ENCODE measurements around the gene ZNF521.

The ZNF521 gene

DNA sequence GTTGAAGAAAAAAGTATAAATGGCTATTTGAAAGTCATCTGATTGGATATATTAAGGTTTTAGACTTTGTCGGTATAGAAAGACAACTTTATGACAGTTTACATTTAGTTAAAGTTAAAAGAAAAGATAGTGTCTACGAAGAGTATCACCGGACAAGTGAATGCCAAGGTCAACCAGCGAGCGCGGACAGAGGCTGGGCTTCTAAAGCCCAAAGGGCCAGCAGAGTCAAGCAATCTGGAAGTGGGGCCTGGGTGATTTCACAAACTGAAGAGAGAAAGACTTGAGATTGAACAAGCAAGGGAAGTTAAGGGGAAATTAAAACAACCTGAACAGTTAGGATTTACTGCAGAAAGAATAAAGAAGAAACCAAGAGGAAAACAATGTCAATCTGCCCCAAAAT is 16.3 kb downstream of the ZNF521 start:
- H3K9me3 ChIP-seq (ENCODE audit: control extremely low read depth in 1 of 5, control insufficient read depth in 4 of 5, insufficient read depth in 2 of 5, low read depth in 1 of 5, low read length in 4 of 5): no peaks in the 10 kb centered on the region
- CTCF ChIA-PET: no interaction called here
- POLR2A ChIA-PET: no interaction called here
- no peak overlapping the region for H3K4me3 ChIP-seq (ENCODE audit: control insufficient read depth in 1 of 7, extremely low read depth in 1 of 7, insufficient read depth in 4 of 7, low read depth in 2 of 7, low read length in 6 of 7)
- WGBS (ENCODE audit: insufficient coverage): 98% methylated on average over 5 of the region's 6 CpGs
- no peak for DNase-seq
- peak overlapping the region in 1 of 2 experiments; percentile 6 for H3K27ac ChIP-seq (ENCODE audit: insufficient read depth in 1 of 2, low read depth in 1 of 2, low read length in 2 of 2, poor library complexity in 1 of 2, severe bottlenecking in 2 of 2)
- H3K27me3 ChIP-seq (replicated peaks in 2 of 5; ENCODE audit: control insufficient read depth in 4 of 5, insufficient read depth in 5 of 5, low read length in 4 of 5): no peaks in the 10 kb centered on the region
- peaks cover 0 to 7% (median 3%) of the 10 kb centered on the region in 4 experiments for H3K36me3 ChIP-seq (ENCODE audit: control insufficient read depth in 4 of 4, insufficient read depth in 4 of 4, low read length in 3 of 4)
- H3K4me1 ChIP-seq (ENCODE audit: control extremely low read depth in 1 of 4, control insufficient read depth in 4 of 4, insufficient read depth in 4 of 4, low read length in 3 of 4): peaks cover 0 to 19% (median 9%) of the 10 kb centered on the region in 4 experiments

DNA sequence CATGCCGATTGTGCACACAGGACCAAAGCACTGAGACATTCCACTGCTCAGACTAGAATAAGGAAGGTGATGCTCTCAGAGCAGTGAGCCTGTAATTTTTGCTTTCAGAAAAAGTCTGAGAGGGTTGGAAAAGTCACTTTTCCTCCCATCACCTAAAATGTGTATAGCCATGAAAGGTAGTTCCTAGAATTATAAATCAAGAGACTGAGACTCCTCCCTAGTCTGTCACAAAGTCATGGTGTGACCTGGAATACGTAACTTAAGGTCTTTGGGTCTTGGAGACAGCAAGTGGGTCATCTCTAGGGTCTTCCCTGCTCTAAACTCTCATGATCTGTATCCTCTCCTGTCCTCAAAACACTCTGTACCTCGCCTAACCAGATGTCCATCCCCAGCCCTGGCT is 16.9 kb downstream of the ZNF521 start:
- H3K27me3 ChIP-seq (replicated peaks in 2 of 5; ENCODE audit: control insufficient read depth in 4 of 5, insufficient read depth in 5 of 5, low read length in 4 of 5): no peaks in the 10 kb centered on the region
- no peaks in the 10 kb centered on the region for H3K9me3 ChIP-seq (ENCODE audit: control extremely low read depth in 1 of 5, control insufficient read depth in 4 of 5, insufficient read depth in 2 of 5, low read depth in 1 of 5, low read length in 4 of 5)
- H3K4me1 ChIP-seq (ENCODE audit: control extremely low read depth in 1 of 4, control insufficient read depth in 4 of 4, insufficient read depth in 4 of 4, low read length in 3 of 4): peaks cover 0 to 19% (median 9%) of the 10 kb centered on the region in 4 experiments
- no peak overlapping the region for H3K4me3 ChIP-seq (ENCODE audit: control insufficient read depth in 1 of 7, extremely low read depth in 1 of 7, insufficient read depth in 4 of 7, low read depth in 2 of 7, low read length in 6 of 7)
- ChIA-PET POLR2A (no interaction called here), CTCF (interaction anchor here (1.0 to 1.5 kb wide), 5 partner anchors 9 to 69 kb away, joined by 3 to 4 read pairs (median 3); partner anchors contain the start of gene ZNF521)
- DNase-seq: no peak
- peaks cover 0 to 7% (median 3%) of the 10 kb centered on the region in 4 experiments for H3K36me3 ChIP-seq (ENCODE audit: control insufficient read depth in 4 of 4, insufficient read depth in 4 of 4, low read length in 3 of 4)
- no peak overlapping the region for H3K27ac ChIP-seq (ENCODE audit: insufficient read depth in 1 of 2, low read depth in 1 of 2, low read length in 2 of 2, poor library complexity in 1 of 2, severe bottlenecking in 2 of 2)
- 100% methylated on average over 3 of the region's 3 CpGs for WGBS (ENCODE audit: insufficient coverage)

DNA sequence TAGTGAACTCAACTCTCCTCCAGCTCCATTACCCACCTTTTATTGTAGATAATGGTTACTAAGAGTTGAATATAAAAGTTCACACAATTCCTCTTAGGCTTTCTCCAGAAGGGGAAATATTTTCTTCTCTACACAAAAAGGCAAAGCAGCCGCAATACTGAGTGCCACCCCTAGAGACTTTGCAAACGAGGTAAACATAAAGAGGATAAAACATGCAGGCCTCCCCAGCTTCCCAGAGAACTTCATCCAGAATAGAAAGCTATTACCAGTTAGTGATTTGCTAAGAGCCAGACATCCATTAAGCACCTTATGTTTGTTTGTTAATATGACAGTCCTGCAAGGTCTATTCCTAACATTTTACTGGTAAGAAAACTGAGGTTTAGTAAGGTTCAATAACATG is 17.4 kb downstream of the ZNF521 start:
- POLR2A ChIA-PET: no interaction called here
- 100% methylated on average over 2 of the region's 2 CpGs for WGBS (ENCODE audit: insufficient coverage)

DNA sequence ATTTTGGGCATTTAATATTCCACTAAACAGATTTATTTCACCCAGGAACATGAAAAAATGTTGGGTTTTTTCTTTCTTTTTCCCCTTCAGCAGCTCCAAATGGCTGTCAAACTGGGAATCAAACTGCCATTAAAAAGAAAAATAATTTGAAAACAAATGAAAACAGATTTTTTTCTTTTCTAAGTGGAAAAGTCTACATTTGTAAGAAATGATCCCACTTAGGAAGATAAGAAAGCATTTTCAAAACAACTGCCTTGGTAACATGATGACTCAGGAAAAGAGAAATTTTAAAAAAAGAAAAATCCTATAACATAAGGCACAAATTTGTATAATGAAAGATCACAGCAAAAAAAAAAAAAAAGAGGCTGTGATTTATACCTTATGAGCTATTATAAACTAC is 20.0 kb downstream of the ZNF521 start:
- peak in 2 of 3 donors; percentile 29 to 49 for DNase-seq
- Histone ChIP-seq H3K27ac (ENCODE audit: insufficient read depth in 1 of 2, low read depth in 1 of 2, low read length in 2 of 2, poor library complexity in 1 of 2, severe bottlenecking in 2 of 2) (peak overlapping the region in 1 of 2 experiments; percentile 32), H3K9me3 (ENCODE audit: control extremely low read depth in 1 of 5, control insufficient read depth in 4 of 5, insufficient read depth in 2 of 5, low read depth in 1 of 5, low read length in 4 of 5) (no peaks in the 10 kb centered on the region), H3K36me3 (ENCODE audit: control insufficient read depth in 4 of 4, insufficient read depth in 4 of 4, low read length in 3 of 4) (peaks cover 0 to 9% (median 1%) of the 10 kb centered on the region in 4 experiments), H3K27me3 (replicated peaks in 2 of 5; ENCODE audit: control insufficient read depth in 4 of 5, insufficient read depth in 5 of 5, low read length in 4 of 5) (no peaks in the 10 kb centered on the region), H3K4me3 (ENCODE audit: control insufficient read depth in 1 of 7, extremely low read depth in 1 of 7, insufficient read depth in 4 of 7, low read depth in 2 of 7, low read length in 6 of 7) (no peak overlapping the region), H3K4me1 (ENCODE audit: control extremely low read depth in 1 of 4, control insufficient read depth in 4 of 4, insufficient read depth in 4 of 4, low read length in 3 of 4) (peaks cover 0 to 41% (median 20%) of the 10 kb centered on the region in 4 experiments)
- ChIA-PET CTCF (interaction anchor here (0.6 to 2.2 kb wide), 5 partner anchors 9 to 108 kb away, joined by 3 to 6 read pairs (median 4); no protein-coding TSS in a partner anchor), POLR2A (no interaction called here)

More for the DNA sequence above, 17.4 kb downstream of the ZNF521 start:
- CTCF ChIA-PET: interaction anchor here (1.0 to 1.5 kb wide), 5 partner anchors 10 to 68 kb away, joined by 3 to 4 read pairs (median 3); partner anchors contain the start of gene ZNF521
- H3K36me3 ChIP-seq (ENCODE audit: control insufficient read depth in 4 of 4, insufficient read depth in 4 of 4, low read length in 3 of 4): peaks cover 0 to 7% (median 3%) of the 10 kb centered on the region in 4 experiments
- no peak overlapping the region for H3K4me3 ChIP-seq (ENCODE audit: control insufficient read depth in 1 of 7, extremely low read depth in 1 of 7, insufficient read depth in 4 of 7, low read depth in 2 of 7, low read length in 6 of 7)
- no peak overlapping the region for H3K27ac ChIP-seq (ENCODE audit: insufficient read depth in 1 of 2, low read depth in 1 of 2, low read length in 2 of 2, poor library complexity in 1 of 2, severe bottlenecking in 2 of 2)
- no peak for DNase-seq
- peaks cover 0 to 21% (median 9%) of the 10 kb centered on the region in 4 experiments for H3K4me1 ChIP-seq (ENCODE audit: control extremely low read depth in 1 of 4, control insufficient read depth in 4 of 4, insufficient read depth in 4 of 4, low read length in 3 of 4)
- no peaks in the 10 kb centered on the region for H3K9me3 ChIP-seq (ENCODE audit: control extremely low read depth in 1 of 5, control insufficient read depth in 4 of 5, insufficient read depth in 2 of 5, low read depth in 1 of 5, low read length in 4 of 5)
- no peaks in the 10 kb centered on the region for H3K27me3 ChIP-seq (replicated peaks in 2 of 5; ENCODE audit: control insufficient read depth in 4 of 5, insufficient read depth in 5 of 5, low read length in 4 of 5)

DNA sequence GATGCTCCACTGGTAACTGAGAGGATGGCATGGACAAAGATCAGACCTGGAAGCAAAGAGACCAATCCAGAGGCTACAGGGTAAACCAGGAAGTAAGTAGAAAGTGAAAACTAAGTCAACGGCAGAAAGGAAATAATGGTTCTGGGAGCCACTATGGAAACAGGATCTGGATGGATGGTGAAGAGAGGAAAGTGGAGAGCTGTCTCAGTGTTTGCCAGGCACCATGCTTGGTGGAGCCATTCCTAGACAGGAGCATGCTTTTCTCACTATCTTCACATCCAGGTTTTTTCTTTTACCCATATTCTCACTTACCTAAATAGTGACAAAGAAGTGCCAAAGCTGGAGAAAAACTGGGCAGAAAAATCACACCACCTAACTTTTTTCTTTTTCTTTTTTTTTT is 22.2 kb downstream of the ZNF521 start:
- Histone ChIP-seq H3K4me1 (ENCODE audit: control extremely low read depth in 1 of 4, control insufficient read depth in 4 of 4, insufficient read depth in 4 of 4, low read length in 3 of 4) (peaks cover 0 to 43% (median 22%) of the 10 kb centered on the region in 4 experiments), H3K4me3 (ENCODE audit: control insufficient read depth in 1 of 7, extremely low read depth in 1 of 7, insufficient read depth in 4 of 7, low read depth in 2 of 7, low read length in 6 of 7) (no peak overlapping the region), H3K27ac (ENCODE audit: insufficient read depth in 1 of 2, low read depth in 1 of 2, low read length in 2 of 2, poor library complexity in 1 of 2, severe bottlenecking in 2 of 2) (no peak overlapping the region), H3K27me3 (replicated peaks in 2 of 5; ENCODE audit: control insufficient read depth in 4 of 5, insufficient read depth in 5 of 5, low read length in 4 of 5) (no peaks in the 10 kb centered on the region), H3K36me3 (ENCODE audit: control insufficient read depth in 4 of 4, insufficient read depth in 4 of 4, low read length in 3 of 4) (peaks cover 0 to 9% (median 1%) of the 10 kb centered on the region in 4 experiments), H3K9me3 (ENCODE audit: control extremely low read depth in 1 of 5, control insufficient read depth in 4 of 5, insufficient read depth in 2 of 5, low read depth in 1 of 5, low read length in 4 of 5) (no peaks in the 10 kb centered on the region)
- 17% methylated on average over 1 of the region's 1 CpG for WGBS (ENCODE audit: insufficient coverage)
- POLR2A ChIA-PET: no interaction called here
- CTCF ChIA-PET: interaction anchor here (1.1 kb wide), 1 partner anchor 17 kb away, joined by 4 read pairs; no protein-coding TSS in a partner anchor
- peak in 1 of 3 donors; percentile 21 for DNase-seq

DNA sequence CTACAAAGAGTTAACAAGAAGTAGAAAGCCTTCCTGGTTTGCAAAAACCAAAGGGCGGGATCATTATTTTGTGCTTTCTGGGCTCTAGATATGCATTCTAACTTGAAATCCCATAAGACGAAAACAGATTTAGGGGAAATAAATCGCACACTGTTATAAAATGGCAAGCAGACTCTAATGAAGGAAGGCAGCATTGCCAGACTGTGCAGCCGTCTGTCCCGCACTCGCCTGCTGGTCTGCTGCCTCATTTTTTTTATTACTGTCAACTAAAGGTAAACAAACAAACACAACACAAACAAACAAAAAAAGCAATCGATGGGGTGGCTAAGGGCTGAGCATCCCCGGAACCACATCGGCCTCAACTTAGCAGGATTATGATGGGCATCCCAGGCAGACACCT is 24.4 kb downstream of the ZNF521 start:
- Histone ChIP-seq H3K4me3 (ENCODE audit: control insufficient read depth in 1 of 7, extremely low read depth in 1 of 7, insufficient read depth in 4 of 7, low read depth in 2 of 7, low read length in 6 of 7) (peak overlapping the region in 3 of 7 experiments; percentile 15 to 54 (median 16)), H3K36me3 (ENCODE audit: control insufficient read depth in 4 of 4, insufficient read depth in 4 of 4, low read length in 3 of 4) (peaks cover 0 to 2% (median 0%) of the 10 kb centered on the region in 4 experiments), H3K27me3 (replicated peaks in 2 of 5; ENCODE audit: control insufficient read depth in 4 of 5, insufficient read depth in 5 of 5, low read length in 4 of 5) (no peaks in the 10 kb centered on the region), H3K9me3 (ENCODE audit: control extremely low read depth in 1 of 5, control insufficient read depth in 4 of 5, insufficient read depth in 2 of 5, low read depth in 1 of 5, low read length in 4 of 5) (no peaks in the 10 kb centered on the region), H3K4me1 (ENCODE audit: control extremely low read depth in 1 of 4, control insufficient read depth in 4 of 4, insufficient read depth in 4 of 4, low read length in 3 of 4) (peaks cover 0 to 40% (median 20%) of the 10 kb centered on the region in 4 experiments), H3K27ac (ENCODE audit: insufficient read depth in 1 of 2, low read depth in 1 of 2, low read length in 2 of 2, poor library complexity in 1 of 2, severe bottlenecking in 2 of 2) (peak overlapping the region in 1 of 2 experiments; percentile 35)
- CTCF ChIA-PET: interaction anchor here (1.1 kb wide), 1 partner anchor 10 kb away, joined by 5 read pairs; no protein-coding TSS in a partner anchor
- no peak for DNase-seq
- POLR2A ChIA-PET: no interaction called here
- WGBS (ENCODE audit: insufficient coverage): 39% methylated on average over 9 of the region's 9 CpGs

DNA sequence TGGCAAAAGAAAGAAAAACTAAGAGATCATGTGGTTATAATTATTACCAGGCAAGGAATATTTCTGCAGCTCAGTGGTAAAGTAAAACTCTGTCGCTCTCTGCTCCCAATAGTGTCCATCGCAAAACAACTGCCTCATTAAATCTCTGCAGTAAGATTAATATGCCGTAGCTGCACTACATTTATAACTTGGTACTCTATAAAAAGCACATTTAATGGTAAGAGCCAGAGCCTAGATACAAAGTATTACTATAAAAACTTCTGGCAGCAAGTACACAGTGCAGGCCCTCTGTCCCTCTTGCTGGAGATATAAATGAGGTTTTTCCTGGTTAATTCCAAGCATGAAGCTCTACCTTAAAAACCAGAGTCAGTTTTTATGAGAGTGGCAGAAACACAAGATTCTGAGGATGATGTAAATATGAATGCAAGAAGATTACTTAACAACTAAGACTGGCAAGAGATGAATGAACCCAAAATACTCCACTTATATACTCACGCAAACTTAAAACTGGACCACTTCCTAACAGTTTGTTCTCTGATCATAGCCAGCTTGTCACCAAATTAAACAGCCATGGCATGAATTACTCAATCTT is 25.5 kb downstream of the ZNF521 start:
- H3K4me3 ChIP-seq (ENCODE audit: control insufficient read depth in 1 of 7, extremely low read depth in 1 of 7, insufficient read depth in 4 of 7, low read depth in 2 of 7, low read length in 6 of 7): no peak overlapping the region
- no peak for DNase-seq
- no peak overlapping the region for H3K27ac ChIP-seq (ENCODE audit: insufficient read depth in 1 of 2, low read depth in 1 of 2, low read length in 2 of 2, poor library complexity in 1 of 2, severe bottlenecking in 2 of 2)
- no peaks in the 10 kb centered on the region for H3K9me3 ChIP-seq (ENCODE audit: control extremely low read depth in 1 of 5, control insufficient read depth in 4 of 5, insufficient read depth in 2 of 5, low read depth in 1 of 5, low read length in 4 of 5)
- CTCF ChIA-PET: interaction anchor here (0.7 to 1.9 kb wide), 4 partner anchors 9 to 17 kb away, joined by 3 to 5 read pairs (median 4); no protein-coding TSS in a partner anchor
- POLR2A ChIA-PET: no interaction called here
- WGBS (ENCODE audit: insufficient coverage): 81% methylated on average over 2 of the region's 4 CpGs
- H3K27me3 ChIP-seq (replicated peaks in 2 of 5; ENCODE audit: control insufficient read depth in 4 of 5, insufficient read depth in 5 of 5, low read length in 4 of 5): no peaks in the 10 kb centered on the region
- peaks cover 0 to 5% (median 3%) of the 10 kb centered on the region in 4 experiments for H3K36me3 ChIP-seq (ENCODE audit: control insufficient read depth in 4 of 4, insufficient read depth in 4 of 4, low read length in 3 of 4)
- H3K4me1 ChIP-seq (ENCODE audit: control extremely low read depth in 1 of 4, control insufficient read depth in 4 of 4, insufficient read depth in 4 of 4, low read length in 3 of 4): peaks cover 0 to 31% (median 17%) of the 10 kb centered on the region in 4 experiments
